ENCODE results near the gene NME5. TPM values are rescaled to one million over a fixed set of nuclear protein-coding genes. Genes with fewer than 3 reads are reported as not detected.

NME5 gene
- total and polyA plus RNA-seq, 2 of the 4 experiments (the other 2 are of a cell fraction) = 0.17 to 0.18 TPM

- no peak overlapping the region for H2BK15ac ChIP-seq (ENCODE audit: low read depth, low read length)
- H2BK120ac ChIP-seq (ENCODE audit: low read depth, low read length) = no peak overlapping the region
- CTCF ChIA-PET = no interaction called here
- no peak overlapping the region for H3K14ac ChIP-seq (replicated peaks; ENCODE audit: low read depth, low read length)
- intact Hi-C loops (cut with micrococcal nuclease) = no loop called here
- H3K9ac ChIP-seq (ENCODE audit: low read depth, low read length) = no peak overlapping the region
- H2AK5ac ChIP-seq (ENCODE audit: low read depth, low read length) = no peak overlapping the region
- no peaks in the 10 kb centered on the region for H3K4me1 ChIP-seq (ENCODE audit: control insufficient read depth, insufficient read depth, low read length)
- H3K4me2 ChIP-seq (ENCODE audit: low read depth, low read length) = no peak overlapping the region
- DNase-seq (no peak), ATAC-seq (ENCODE audit: low read depth) (no peak)
- no TSS peak for BruUV-seq (replicated peaks)
- no peak overlapping the region for H3K4me3 ChIP-seq (ENCODE audit: insufficient read depth, low read depth, low read length)
- no peaks in the 10 kb centered on the region for H3K9me1 ChIP-seq (ENCODE audit: insufficient read depth, low read length)
- H2BK5ac ChIP-seq (ENCODE audit: low read depth, low read length, poor library complexity, severe bottlenecking) = no peak overlapping the region
- H3K9me3 ChIP-seq (ENCODE audit: control insufficient read depth, insufficient read depth, low read length) = no peaks in the 10 kb centered on the region
- H4K20me1 ChIP-seq (ENCODE audit: insufficient read depth, low read length) = no peaks in the 10 kb centered on the region
- H2AK9ac ChIP-seq (replicated peaks; ENCODE audit: low read depth, low read length, poor library complexity) = no peak overlapping the region
- H4K91ac ChIP-seq (ENCODE audit: insufficient read depth, low read depth, low read length) = no peak overlapping the region
- no peak for TF ChIP-seq CEBPB (IDR thresholded peaks at IDR 0.05; ENCODE audit: low read depth, low read length)
- no peak for TF ChIP-seq RAD21 (IDR thresholded peaks at IDR 0.05; ENCODE audit: low read length)
- no peak for TF ChIP-seq FOS (IDR thresholded peaks at IDR 0.05; ENCODE audit: low read depth, low read length)
- no peak for TF ChIP-seq USF2 (IDR thresholded peaks at IDR 0.05; ENCODE audit: low read depth, low read length)
- no peak for TF ChIP-seq CHD1 (IDR thresholded peaks at IDR 0.05; ENCODE audit: low read depth, low read length)
- TF ChIP-seq CTCF (conservative IDR thresholded peaks at IDR 0.05; ENCODE audit: low read depth, low read length) = no peak
- no peak for TF ChIP-seq BHLHE40 (IDR thresholded peaks at IDR 0.05; ENCODE audit: low read depth, low read length)
- no peak for TF ChIP-seq MXI1 (IDR thresholded peaks at IDR 0.05; ENCODE audit: borderline replicate concordance, low read depth, low read length)
- no peak for TF ChIP-seq RFX5 (IDR thresholded peaks at IDR 0.05; ENCODE audit: low read depth, low read length)
- TF ChIP-seq MAZ (IDR thresholded peaks at IDR 0.05; ENCODE audit: borderline replicate concordance, low read depth, low read length) = no peak
- TF ChIP-seq SMC3 (IDR thresholded peaks at IDR 0.05; ENCODE audit: low read depth, low read length) = no peak
- TF ChIP-seq POLR2A (IDR thresholded peaks at IDR 0.05; ENCODE audit: low read depth, low read length) = no peak
- in situ Hi-C loops (cut with MboI; ENCODE audit: low sequenced_read_pairs) = no loop called here
- no peak overlapping the region for H4K8ac ChIP-seq (ENCODE audit: low read depth in 2 of 2, low read length in 2 of 2)
- no peaks in the 10 kb centered on the region for H3K36me3 ChIP-seq (ENCODE audit: control insufficient read depth, insufficient read depth, low read length)
- no peak overlapping the region for H3K23ac ChIP-seq (ENCODE audit: low read depth, low read length)
- H3K27me3 ChIP-seq (ENCODE audit: control insufficient read depth, insufficient read depth, low read length) = peaks cover 3% of the 10 kb centered on the region
- dilution Hi-C loops (cut with HindIII; ENCODE audit: low sequenced_read_pairs, unreplicated experiment) = no loop called here
- no peak overlapping the region for H3K18ac ChIP-seq (ENCODE audit: low read depth, low read length)
- H3K27ac ChIP-seq (ENCODE audit: insufficient read depth, low read length) = no peak overlapping the region
- no peak overlapping the region for H2AFZ ChIP-seq (replicated peaks; ENCODE audit: low read length, poor library complexity)
- POLR2A ChIA-PET (ENCODE audit: unreplicated experiment) = no interaction called here
- no peak overlapping the region for H3K4ac ChIP-seq (ENCODE audit: low read depth, low read length)
- H4K5ac ChIP-seq (ENCODE audit: low read depth, low read length) = no peak overlapping the region
- H2BK20ac ChIP-seq (ENCODE audit: low read depth, low read length) = no peak overlapping the region
- no peaks in the 10 kb centered on the region for H3K79me1 ChIP-seq (ENCODE audit: low read depth in 1 of 2, low read length in 2 of 2)
- H3K56ac ChIP-seq (ENCODE audit: extremely low read depth, insufficient read depth, low read length) = no peak overlapping the region
Measured at GRCh38 chr5:138115254-138115653, 24.0 kb downstream of the NME5 start.
